A673 (cell line): ENCODE measurements around the gene CMTM7.

Source experiments
- EZH2 ChIP-seq: fragments of 200-600 bp; sonication (generic); IDR thresholded peaks from 2 replicates; pipeline ENCODE4 v1.6.1; 2017; ENCODE audit warnings: borderline replicate concordance, low read depth, mild to moderate bottlenecking, mixed read lengths, antibody characterized with exemption, low read length; ENCODE audit not compliant: poor library complexity, severe bottlenecking
- TF ChIP-seq, protein P1 (sequence below): fragments of 300-800, 200-600 bp; sonication (generic); conservative IDR thresholded peaks from 2 replicates; pipeline ENCODE4 v1.5.1; 2017; ENCODE audit warnings: low read depth, mild to moderate bottlenecking, antibody characterized with exemption, low read length, moderate library complexity, mixed read lengths

DNA sequence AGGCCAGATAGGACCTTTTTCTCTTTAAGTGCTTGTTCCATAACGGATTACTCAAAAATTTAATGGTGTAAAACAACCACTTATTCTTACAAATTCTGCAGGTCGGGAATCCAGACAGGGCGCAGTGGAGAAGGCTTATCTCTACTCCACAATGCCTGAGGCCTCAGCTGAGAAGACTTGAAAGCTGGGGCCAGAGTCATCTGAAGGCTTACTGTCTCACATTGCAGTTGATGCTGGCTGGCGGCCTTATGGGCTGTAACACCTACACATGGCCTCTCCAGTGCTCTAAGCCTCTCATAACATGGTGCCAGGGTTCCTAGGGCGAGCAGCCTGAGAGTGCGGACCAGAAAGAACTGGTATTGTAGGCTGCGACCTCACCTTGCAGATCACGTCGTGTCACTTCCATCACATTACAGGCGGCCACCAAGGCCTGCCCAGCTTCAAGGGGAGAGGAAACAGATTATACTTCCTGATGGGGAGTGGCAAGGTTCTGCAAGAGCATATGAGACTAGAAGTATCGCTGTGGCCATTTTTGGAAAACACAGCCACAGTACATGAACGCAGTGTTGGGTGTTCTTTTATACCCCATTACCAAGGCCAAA lies 32.4 kb downstream of the CMTM7 start:
- TF ChIP-seq, protein P1, sequence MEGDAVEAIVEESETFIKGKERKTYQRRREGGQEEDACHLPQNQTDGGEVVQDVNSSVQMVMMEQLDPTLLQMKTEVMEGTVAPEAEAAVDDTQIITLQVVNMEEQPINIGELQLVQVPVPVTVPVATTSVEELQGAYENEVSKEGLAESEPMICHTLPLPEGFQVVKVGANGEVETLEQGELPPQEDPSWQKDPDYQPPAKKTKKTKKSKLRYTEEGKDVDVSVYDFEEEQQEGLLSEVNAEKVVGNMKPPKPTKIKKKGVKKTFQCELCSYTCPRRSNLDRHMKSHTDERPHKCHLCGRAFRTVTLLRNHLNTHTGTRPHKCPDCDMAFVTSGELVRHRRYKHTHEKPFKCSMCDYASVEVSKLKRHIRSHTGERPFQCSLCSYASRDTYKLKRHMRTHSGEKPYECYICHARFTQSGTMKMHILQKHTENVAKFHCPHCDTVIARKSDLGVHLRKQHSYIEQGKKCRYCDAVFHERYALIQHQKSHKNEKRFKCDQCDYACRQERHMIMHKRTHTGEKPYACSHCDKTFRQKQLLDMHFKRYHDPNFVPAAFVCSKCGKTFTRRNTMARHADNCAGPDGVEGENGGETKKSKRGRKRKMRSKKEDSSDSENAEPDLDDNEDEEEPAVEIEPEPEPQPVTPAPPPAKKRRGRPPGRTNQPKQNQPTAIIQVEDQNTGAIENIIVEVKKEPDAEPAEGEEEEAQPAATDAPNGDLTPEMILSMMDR = no peak
- no peak for TF ChIP-seq EZH2
